Naive B cell (primary cell): ENCODE measurements around the gene DNM1. TPM values are rescaled to one million over a fixed set of nuclear protein-coding genes. Genes with fewer than 3 reads are reported as not detected.
A peak's percentile ranks its signal among the peaks of the same experiment; 100 is the strongest.

Source experiments
- ATAC-seq, 2 donors: fragments of 150-1000 bp; cut with Tn5 transposase; 2 replicates each; pipeline ENCODE4 v1.10.0; 2021; ENCODE audit warnings: low read depth in 2 of 2, mild to moderate bottlenecking in 2 of 2, moderate library complexity in 2 of 2
- DNase-seq: peaks from one replicate; pipeline ENCODE4 v3.0.0; 2022
- H3K27ac Mint-ChIP-seq, 6 donors: one replicate each; pipeline ENCODE4 v1.8.0; 2020 to 2022; ENCODE audit warnings: mild to moderate bottlenecking in 6 of 6, mixed read lengths in 6 of 6, moderate library complexity in 5 of 6, inconsistent platforms in 2 of 6
- H3K27me3 Mint-ChIP-seq, 3 donors: one replicate each; pipeline ENCODE4 v1.8.0; 2021 to 2022; ENCODE audit warnings: mixed read lengths in 3 of 3, mild to moderate bottlenecking in 1 of 3
- H3K36me3 Mint-ChIP-seq, 2 donors: one replicate each; pipeline ENCODE4 v1.8.0; 2020 to 2022; ENCODE audit warnings: mixed read lengths in 2 of 2, inconsistent platforms in 1 of 2, mild to moderate bottlenecking in 1 of 2
- H3K4me1 Mint-ChIP-seq, 3 donors: one replicate each; pipeline ENCODE4 v1.8.0; 2020 to 2022; ENCODE audit warnings: mixed read lengths in 3 of 3, inconsistent platforms in 1 of 3, mild to moderate bottlenecking in 1 of 3, moderate library complexity in 1 of 3
- H3K4me3 Mint-ChIP-seq, 8 donors: one replicate each; pipeline ENCODE4 v1.8.0; 2020 to 2022; ENCODE audit warnings: mild to moderate bottlenecking in 8 of 8, mixed read lengths in 8 of 8, moderate library complexity in 8 of 8, inconsistent platforms in 2 of 8
- H3K9me3 Mint-ChIP-seq, 7 donors: one replicate each; pipeline ENCODE4 v1.8.0; 2020 to 2022; ENCODE audit warnings: mixed read lengths in 7 of 7, mild to moderate bottlenecking in 5 of 7, inconsistent platforms in 2 of 7, moderate library complexity in 1 of 7
- polyA plus RNA-seq, 6 donors: library from polyadenylated mRNA; unstranded; fragments of 300-500 nt; fragmentation: Illumina TruSeq; gene quantifications; one replicate each; pipeline ENCODE4 v1.2.3, GENCODE V29; 2021; ENCODE audit warnings: low read depth in 6 of 6

The DNM1 gene
- under 1 TPM in 4 of 6 donors, not detected in 2; 0.15 to 0.49 (median 0.20) TPM for polyA plus RNA-seq

DNA sequence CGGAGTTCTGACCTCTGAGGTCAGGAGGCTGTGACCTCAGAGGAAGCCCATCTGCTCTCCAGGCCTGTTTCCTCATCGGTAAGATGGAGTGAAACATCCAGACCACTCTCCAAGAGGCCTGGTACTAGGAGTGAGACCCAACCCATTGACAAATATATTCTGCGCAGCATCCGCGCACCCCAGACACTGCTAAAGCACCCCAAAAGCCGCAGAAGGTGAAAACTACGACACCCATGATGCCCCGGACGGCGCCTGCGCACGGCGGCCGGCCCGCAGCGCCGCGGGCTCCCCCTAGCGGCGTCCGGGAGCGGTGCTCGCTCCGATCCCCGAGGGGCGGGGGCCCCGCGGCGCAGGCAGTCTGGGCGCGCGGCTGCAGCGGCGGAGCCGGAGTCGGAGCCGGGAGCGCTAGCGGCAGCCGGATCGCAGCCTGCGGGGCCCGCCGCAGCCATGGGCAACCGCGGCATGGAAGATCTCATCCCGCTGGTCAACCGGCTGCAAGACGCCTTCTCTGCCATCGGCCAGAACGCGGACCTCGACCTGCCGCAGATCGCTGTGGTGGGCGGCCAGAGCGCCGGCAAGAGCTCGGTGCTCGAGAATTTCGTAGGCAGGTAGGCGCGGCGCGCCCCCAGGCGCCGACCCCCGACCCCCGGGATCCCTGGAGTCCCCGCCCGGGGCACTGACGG is at the start of gene DNM1:
TSS of gene DNM1 (plus strand) at position 356 of the 683 bp plus-strand sequence. CDS start at position 448, 92 bp downstream.
- Mint-ChIP-seq H3K27me3 (peaks cover 5 to 30% (median 24%) of the 10 kb centered on the region in 3 donors), H3K4me1 (peaks cover 7 to 11% (median 8%) of the 10 kb centered on the region in 3 donors), H3K27ac (peak within 1 kb of the TSS in 4 of 6 donors; percentile 69 to 90 (median 77)), H3K9me3 (no peaks in the 10 kb centered on the region), H3K36me3 (no peaks in the 10 kb centered on the region), H3K4me3 (peak within 1 kb of the TSS; percentile 64 to 93 (median 86))
- DNase-seq (peak; percentile 76), ATAC-seq (peak; percentile 91 to 95)

- peaks cover 0 to 6% (median under 1%) of the 10 kb centered on the region in 3 donors for H3K4me1 Mint-ChIP-seq
- H3K36me3 Mint-ChIP-seq = no peaks in the 10 kb centered on the region
Observed at GRCh38 chr9:128153947-128154695, 49.1 kb upstream of the DNM1 start.

DNA sequence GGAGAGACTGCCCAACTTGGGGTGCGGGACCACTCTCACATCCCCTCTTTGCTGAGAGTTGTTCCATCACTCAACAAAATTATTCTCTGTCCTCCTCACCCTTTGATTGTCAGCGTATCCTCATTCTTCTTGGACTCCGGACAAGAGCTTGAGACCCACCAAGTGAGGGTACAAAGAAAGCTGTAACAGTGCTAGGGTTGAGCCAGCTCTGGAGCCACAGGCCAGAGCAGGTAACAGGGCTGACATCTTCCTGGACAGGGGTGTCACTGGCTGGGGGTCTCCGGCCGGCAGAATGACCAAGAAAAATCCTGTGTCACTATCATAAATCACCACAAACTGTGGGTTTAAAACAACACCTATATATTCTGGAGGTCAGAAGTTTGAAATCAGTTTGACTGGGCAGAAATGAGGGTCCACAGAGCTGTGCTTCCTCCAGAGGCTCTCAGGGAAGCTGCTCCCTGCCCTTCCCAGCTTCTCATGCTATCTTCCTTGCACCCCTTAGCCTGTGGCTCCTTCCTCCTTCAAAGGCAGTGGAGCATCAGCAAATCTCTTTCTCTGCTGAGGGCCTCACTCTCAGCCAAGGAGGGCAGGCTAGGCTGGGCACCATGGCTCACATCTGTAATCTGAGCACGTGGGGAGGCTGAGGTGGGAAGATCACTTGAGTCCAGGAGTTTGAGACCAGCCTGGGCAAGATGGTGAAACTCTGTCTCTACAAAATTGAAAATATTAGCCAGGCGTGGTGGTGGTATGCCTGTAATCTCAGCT is 47.3 kb upstream of the DNM1 start:
- Mint-ChIP-seq H3K4me1 (peaks cover 6 to 7% (median 6%) of the 10 kb centered on the region in 3 donors), H3K27ac (no peak overlapping the region), H3K27me3 (peaks cover 0 to 3% (median 0%) of the 10 kb centered on the region in 3 donors), H3K36me3 (no peaks in the 10 kb centered on the region), H3K9me3 (no peaks in the 10 kb centered on the region), H3K4me3 (peak overlapping the region in 1 of 8 donors; percentile 6)
- DNase-seq (no peak), ATAC-seq (no peak)

More at GRCh38 chr9:128153947-128154695, 49.1 kb upstream of the DNM1 start:
- no peaks in the 10 kb centered on the region for H3K9me3 Mint-ChIP-seq
- no peak for ATAC-seq
- no peak overlapping the region for H3K4me3 Mint-ChIP-seq
- DNase-seq = no peak
- no peak overlapping the region for H3K27ac Mint-ChIP-seq
- peaks cover 0 to 10% (median 0%) of the 10 kb centered on the region in 3 donors for H3K27me3 Mint-ChIP-seq

GRCh38 chr9:128159522-128159783 is 43.7 kb upstream of the DNM1 start:
- Mint-ChIP-seq H3K9me3 (no peaks in the 10 kb centered on the region), H3K27me3 (no peaks in the 10 kb centered on the region), H3K36me3 (no peaks in the 10 kb centered on the region), H3K27ac (peak overlapping the region; percentile 83 to 94 (median 92)), H3K4me1 (peaks cover 12 to 20% (median 18%) of the 10 kb centered on the region in 3 donors), H3K4me3 (peak overlapping the region; percentile 81 to 95 (median 88))
- ATAC-seq (peak; percentile 53 to 54), DNase-seq (peak; percentile 50)

DNA sequence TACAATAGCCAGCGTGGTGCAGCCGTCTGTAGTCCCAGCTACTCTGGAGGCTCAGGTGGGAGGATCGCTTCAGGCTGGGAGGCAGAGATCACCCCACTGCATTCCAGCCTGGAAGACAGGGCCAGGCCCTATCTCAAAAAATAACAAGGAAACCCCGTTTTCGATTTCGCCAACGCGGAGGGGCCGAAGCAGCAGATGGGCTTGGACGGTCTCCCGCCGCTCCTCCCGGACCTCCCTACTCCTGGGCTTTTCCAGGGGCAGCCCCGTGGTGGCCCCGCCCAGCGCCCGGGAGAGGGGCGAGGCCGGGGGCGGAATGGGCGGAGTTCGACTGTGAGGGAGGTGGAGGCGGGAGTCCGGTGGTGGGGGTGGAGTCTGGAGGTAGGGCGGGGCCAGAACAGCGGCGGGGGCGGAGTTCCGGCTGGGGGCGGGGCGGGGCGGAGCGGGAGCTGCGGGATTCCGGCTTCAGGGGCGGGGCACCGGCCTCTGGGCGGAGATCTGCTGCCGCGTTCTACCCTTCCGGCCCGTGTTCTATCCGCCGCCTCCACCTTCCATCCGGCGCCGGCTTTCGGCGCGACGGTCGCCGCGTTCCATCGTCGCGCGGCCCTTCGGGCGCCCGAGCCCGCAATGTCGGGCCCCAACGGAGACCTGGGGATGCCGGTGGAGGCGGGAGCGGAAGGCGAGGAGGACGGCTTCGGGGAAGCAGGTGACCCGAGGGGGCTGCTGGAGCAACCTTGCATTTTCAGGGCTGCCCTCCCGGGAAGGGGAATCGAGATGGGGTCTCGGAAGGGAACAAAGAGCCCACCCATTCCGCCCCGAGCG is 43.2 kb upstream of the DNM1 start, which contains the start of gene BBLN:
TSS of gene BBLN (plus strand) at position 482 of the 819 bp plus-strand sequence. CDS start at position 625, 143 bp downstream.
- Mint-ChIP-seq H3K4me1 (peaks cover 12 to 20% (median 18%) of the 10 kb centered on the region in 3 donors), H3K27me3 (no peaks in the 10 kb centered on the region), H3K27ac (peak within 1 kb of the TSS; percentile 83 to 94 (median 92)), H3K36me3 (no peaks in the 10 kb centered on the region), H3K4me3 (peak within 1 kb of the TSS; percentile 81 to 95 (median 88)), H3K9me3 (no peaks in the 10 kb centered on the region)
- ATAC-seq (peak; percentile 83 to 84), DNase-seq (peak; percentile 86)

- peak overlapping the region; percentile 81 to 95 (median 88) for H3K4me3 Mint-ChIP-seq
- peak overlapping the region in 3 of 6 donors; percentile 38 to 83 (median 47) for H3K27ac Mint-ChIP-seq
- H3K9me3 Mint-ChIP-seq = no peaks in the 10 kb centered on the region
- H3K36me3 Mint-ChIP-seq = no peaks in the 10 kb centered on the region
- peak; percentile 18 for ATAC-seq
- DNase-seq = no peak
- no peaks in the 10 kb centered on the region for H3K27me3 Mint-ChIP-seq
- peaks cover 12 to 20% (median 18%) of the 10 kb centered on the region in 3 donors for H3K4me1 Mint-ChIP-seq
Observed at GRCh38 chr9:128160603-128160987, 42.6 kb upstream of the DNM1 start.

GRCh38 chr9:128161215-128161902 is 41.8 kb upstream of the DNM1 start:
- DNase-seq = no peak
- Mint-ChIP-seq H3K36me3 (peaks cover 0 to 3% of the 10 kb centered on the region in 2 donors), H3K27me3 (no peaks in the 10 kb centered on the region), H3K4me3 (peak overlapping the region; percentile 81 to 95 (median 88)), H3K27ac (peak overlapping the region in 1 of 6 donors; percentile 11), H3K9me3 (no peaks in the 10 kb centered on the region), H3K4me1 (peaks cover 12 to 20% (median 18%) of the 10 kb centered on the region in 3 donors)
- no peak for ATAC-seq

- H3K4me1 Mint-ChIP-seq = peaks cover 15 to 20% (median 18%) of the 10 kb centered on the region in 3 donors
- ATAC-seq (no peak), DNase-seq (no peak)
- H3K27ac Mint-ChIP-seq = peak overlapping the region in 4 of 6 donors; percentile 32 to 86 (median 54)
- H3K9me3 Mint-ChIP-seq = no peaks in the 10 kb centered on the region
- H3K36me3 Mint-ChIP-seq = peaks cover 0 to 13% of the 10 kb centered on the region in 2 donors
- no peaks in the 10 kb centered on the region for H3K27me3 Mint-ChIP-seq
- peak overlapping the region in 7 of 8 donors; percentile 22 to 89 (median 74) for H3K4me3 Mint-ChIP-seq
Observed at GRCh38 chr9:128162215-128163026, 40.8 kb upstream of the DNM1 start.

DNA sequence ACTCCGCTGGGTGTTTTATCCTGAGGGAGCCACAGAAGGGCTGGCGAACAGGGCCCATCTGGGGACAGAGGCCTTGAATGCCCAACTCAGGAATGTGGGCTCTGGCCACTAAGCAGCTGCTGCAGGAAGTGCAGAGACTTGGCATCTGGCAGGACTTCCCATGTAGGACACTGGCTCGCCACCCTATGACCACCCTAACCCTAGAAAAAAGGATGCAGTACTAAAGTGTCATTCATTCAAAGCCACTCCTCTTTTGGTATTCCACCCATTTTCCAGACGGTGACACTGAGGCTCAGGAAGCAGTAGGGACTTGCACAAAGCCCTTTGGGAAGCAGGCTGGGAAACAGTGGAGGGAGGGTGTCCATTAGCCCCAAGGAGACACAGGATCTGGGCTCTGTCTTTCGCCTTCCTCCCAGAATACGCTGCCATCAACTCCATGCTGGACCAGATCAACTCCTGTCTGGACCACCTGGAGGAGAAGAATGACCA is 40.1 kb upstream of the DNM1 start:
- Mint-ChIP-seq H3K4me1 (peaks cover 15 to 20% (median 18%) of the 10 kb centered on the region in 3 donors), H3K27ac (peak overlapping the region in 1 of 6 donors; percentile 32), H3K27me3 (no peaks in the 10 kb centered on the region), H3K9me3 (no peaks in the 10 kb centered on the region), H3K4me3 (peak overlapping the region in 2 of 8 donors; percentile 54 to 78), H3K36me3 (peaks cover 0 to 15% of the 10 kb centered on the region in 2 donors)
- DNase-seq (no peak), ATAC-seq (no peak)

DNA sequence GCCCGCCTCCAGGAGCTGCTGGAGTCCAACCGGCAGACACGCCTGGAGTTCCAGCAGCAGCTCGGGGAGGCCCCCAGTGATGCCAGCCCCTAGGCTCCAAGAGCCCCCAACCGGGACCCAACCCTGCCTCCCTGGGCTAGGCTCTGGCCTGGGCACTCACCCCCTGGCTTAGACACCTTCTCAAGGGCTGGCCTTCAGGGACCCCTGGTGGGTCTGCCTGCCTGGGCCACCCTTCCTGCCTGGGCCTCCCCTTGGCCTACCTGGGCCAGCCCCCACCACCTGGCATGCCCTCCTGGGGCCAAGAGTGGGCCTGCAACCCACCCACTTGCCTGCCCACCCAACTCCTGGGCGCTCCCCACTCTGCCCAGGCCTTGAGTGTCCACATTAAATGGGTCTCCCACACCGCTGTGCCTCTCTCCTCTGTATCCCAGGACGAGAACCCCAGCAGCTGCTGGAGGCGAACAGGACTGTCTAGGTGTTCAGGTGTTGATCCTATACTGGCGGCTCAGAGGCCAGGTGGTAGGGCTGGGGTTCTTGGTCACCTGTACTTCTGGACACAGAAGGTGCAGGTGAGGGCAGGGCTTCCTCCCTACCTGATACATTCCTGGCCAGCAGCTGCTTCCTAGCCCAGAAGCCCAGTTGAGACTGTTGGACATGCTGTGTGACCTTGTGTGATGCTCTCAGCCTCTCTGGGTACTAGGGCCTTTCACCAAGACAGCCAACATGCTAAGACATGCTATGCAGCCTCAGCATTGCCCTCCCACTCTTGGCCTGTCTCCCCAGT is 39.5 kb upstream of the DNM1 start:
- no peak for DNase-seq
- H3K4me3 Mint-ChIP-seq = no peak overlapping the region
- peaks cover 15 to 24% (median 18%) of the 10 kb centered on the region in 3 donors for H3K4me1 Mint-ChIP-seq
- H3K27me3 Mint-ChIP-seq = no peaks in the 10 kb centered on the region
- no peaks in the 10 kb centered on the region for H3K9me3 Mint-ChIP-seq
- ATAC-seq = no peak
- H3K27ac Mint-ChIP-seq = no peak overlapping the region
- H3K36me3 Mint-ChIP-seq = peaks cover 3 to 17% of the 10 kb centered on the region in 2 donors
